ENCODE measurements around the gene ADK.
"Not testable (repeated sequence)": the region's sequence is repeated elsewhere in the genome, so short reads cannot be mapped to it uniquely, and the experiment has no call there.

The ADK gene

GRCh38 chr10:74306227-74306982 is 155.4 kb downstream of the ADK start:
- no peak for DNase-seq

- no peak for DNase-seq
Measured at GRCh38 chr10:74307061-74307651, 156.1 kb downstream of the ADK start.

- no peak for DNase-seq
Measured at GRCh38 chr10:74310652-74311257, 159.7 kb downstream of the ADK start.

GRCh38 chr10:74314166-74314565 is 163.1 kb downstream of the ADK start:
- no peak for DNase-seq

GRCh38 chr10:74320026-74320425 is 169.0 kb downstream of the ADK start:
- no peak for DNase-seq

GRCh38 chr10:74320717-74321116 is 169.7 kb downstream of the ADK start:
- DNase-seq = no peak

- DNase-seq = peak; percentile 8
Measured at GRCh38 chr10:74322141-74322540, 171.1 kb downstream of the ADK start.

- no peak for DNase-seq
Measured at GRCh38 chr10:74322565-74322964, 171.5 kb downstream of the ADK start.

GRCh38 chr10:74328388-74328787 is 177.4 kb downstream of the ADK start:
- DNase-seq = peak; percentile 12

GRCh38 chr10:74329873-74330272 is 178.9 kb downstream of the ADK start:
- peak; percentile 78 for DNase-seq

GRCh38 chr10:74330646-74331045 is 179.6 kb downstream of the ADK start:
- DNase-seq = peak; percentile 9

GRCh38 chr10:74332398-74332797 is 181.4 kb downstream of the ADK start:
- DNase-seq = peak; percentile 70

- DNase-seq = peak; percentile 93
Measured at GRCh38 chr10:74333174-74333573, 182.2 kb downstream of the ADK start.

- DNase-seq = peak; percentile 16
Measured at GRCh38 chr10:74334221-74334620, 183.2 kb downstream of the ADK start.

GRCh38 chr10:74335501-74335900 is 184.5 kb downstream of the ADK start:
- DNase-seq = peak; percentile 14

- peak; percentile 53 for DNase-seq
Measured at GRCh38 chr10:74337330-74338016, 186.5 kb downstream of the ADK start.

GRCh38 chr10:74342991-74343390 is 192.0 kb downstream of the ADK start:
- no peak for DNase-seq

- DNase-seq = no peak
Measured at GRCh38 chr10:74343804-74344203, 192.8 kb downstream of the ADK start.

GRCh38 chr10:74344306-74344705 is 193.3 kb downstream of the ADK start:
- DNase-seq = no peak

- DNase-seq = no peak
Measured at GRCh38 chr10:74347522-74347921, 196.5 kb downstream of the ADK start.

- DNase-seq = not testable (repeated sequence)
Measured at GRCh38 chr10:74353021-74353420, 202.0 kb downstream of the ADK start.

- DNase-seq = no peak
Measured at GRCh38 chr10:74361678-74362077, 210.7 kb downstream of the ADK start.

GRCh38 chr10:74363727-74364126 is 212.7 kb downstream of the ADK start:
- DNase-seq = peak; percentile 9

- DNase-seq = no peak
Measured at GRCh38 chr10:74365109-74365508, 214.1 kb downstream of the ADK start.
